ENCODE data around the gene PDE4B.

GRCh38 chr1:65844821-65845534, 52.3 kb downstream of the PDE4B start:
- no peak for TF ChIP-seq CTCF (IDR thresholded peaks at IDR 0.05 in 2 of 3, conservative IDR thresholded peaks at IDR 0.05 in 1 of 3; ENCODE audit: control insufficient read depth in 2 of 3, extremely low read depth in 1 of 3, insufficient read depth in 1 of 3, low read depth in 3 of 3, low read length in 3 of 3)
- TF ChIP-seq CBX3 (IDR thresholded peaks at IDR 0.05; ENCODE audit: borderline replicate concordance, low read depth) = no peak
- TF ChIP-seq POLR2A (IDR thresholded peaks at IDR 0.05; ENCODE audit: low read depth, low read length) = no peak
- TF ChIP-seq ZNF274 (IDR thresholded peaks at IDR 0.05; ENCODE audit: insufficient read depth, insufficient read length) = no peak
- no peak for TF ChIP-seq POU2F2 (IDR thresholded peaks at IDR 0.05; ENCODE audit: borderline replicate concordance, low read depth, low read length)
- no peak for TF ChIP-seq TCF12 (IDR thresholded peaks at IDR 0.05; ENCODE audit: low read depth, low read length)
- no peak for TF ChIP-seq REST (IDR thresholded peaks at IDR 0.05; ENCODE audit: low read depth, low read length)
- TF ChIP-seq IRF3 (IDR thresholded peaks at IDR 0.05) = no peak
- TF ChIP-seq CBX5 (IDR thresholded peaks at IDR 0.05; ENCODE audit: low read depth) = no peak
- TF ChIP-seq SMC3 (IDR thresholded peaks at IDR 0.05; ENCODE audit: borderline replicate concordance, low read length) = no peak
- no peak for TF ChIP-seq TAF1 (IDR thresholded peaks at IDR 0.05; ENCODE audit: borderline replicate concordance, low read depth, low read length)
- TF ChIP-seq MEF2B (IDR thresholded peaks at IDR 0.05; ENCODE audit: partially characterized antibody, poor library complexity, severe bottlenecking) = no peak
- TF ChIP-seq EZH2 (IDR thresholded peaks at IDR 0.05; ENCODE audit: borderline replicate concordance, control insufficient read depth, low read depth, low read length) = no peak
- no peak for TF ChIP-seq SIN3A (IDR thresholded peaks at IDR 0.05; ENCODE audit: low read depth, low read length)

Measured in GM12878 (cell line).